ENCODE measurements around the gene EGLN1. TPM values are rescaled to one million over a fixed set of nuclear protein-coding genes. Genes with fewer than 3 reads are reported as not detected.

The EGLN1 gene
- polyA plus RNA-seq, 1 of the 3 experiments (the other 2 are of a cell fraction) = 10.7 TPM

- no peaks in the 10 kb centered on the region for H3K27me3 ChIP-seq (ENCODE audit: insufficient read depth)
- H2AFZ ChIP-seq (ENCODE audit: low read depth) = no peak overlapping the region
- H3K27ac ChIP-seq (ENCODE audit: low read depth in 2 of 2, low read length in 1 of 2) = no peak overlapping the region
- ChIA-PET CTCF (no interaction called here), POLR2A (no interaction called here)
- TF ChIP-seq FOSL2 (IDR thresholded peaks at IDR 0.05; ENCODE audit: borderline replicate concordance, low read depth) (no peak), FOXJ3 (CRISPR knock-in tag; IDR thresholded peaks at IDR 0.05) (no peak), RCOR1 (IDR thresholded peaks at IDR 0.05; ENCODE audit: low read length) (no peak), FOXM1 (IDR thresholded peaks at IDR 0.05; ENCODE audit: low read depth) (no peak)
- no peaks in the 10 kb centered on the region for H4K20me1 ChIP-seq (ENCODE audit: insufficient read depth)
- no peak overlapping the region for H3K9ac ChIP-seq
- no peak overlapping the region for H3K4me3 ChIP-seq (ENCODE audit: low read depth in 2 of 2, low read length in 1 of 2)
- H3K36me3 ChIP-seq (replicated peaks in 1 of 2; ENCODE audit: control insufficient read depth in 1 of 2, insufficient read depth in 2 of 2, low read length in 1 of 2) = no peaks in the 10 kb centered on the region
- H3F3A ChIP-seq (replicated peaks; ENCODE audit: insufficient read depth) = no peaks in the 10 kb centered on the region
- H3K9me3 ChIP-seq = no peaks in the 10 kb centered on the region; the same call in 1 of the 2 replicates
- 51% methylated on average over 2 of the region's 2 CpGs for WGBS (ENCODE audit: low lambda C conversion rate)
- no peak for DNase-seq
- no peaks in the 10 kb centered on the region for H3K79me2 ChIP-seq (ENCODE audit: insufficient read depth)
- no peaks in the 10 kb centered on the region for H3K4me1 ChIP-seq (ENCODE audit: control insufficient read depth in 1 of 2, insufficient read depth in 2 of 2, low read depth in 1 of 2, low read length in 1 of 2)
- no peak overlapping the region for H3K4me2 ChIP-seq
- H3K9me2 ChIP-seq = no peaks in the 10 kb centered on the region
These were observed 22.0 kb upstream of the EGLN1 start for GRCh38 chr1:231444059-231444458.

- ChIA-PET CTCF (no interaction called here), POLR2A (no interaction called here)
- 46% methylated on average over 2 of the region's 2 CpGs for WGBS (ENCODE audit: low lambda C conversion rate)
- H3K4me3 ChIP-seq (ENCODE audit: low read depth in 2 of 2, low read length in 1 of 2) = no peak overlapping the region
- no peak overlapping the region for H2AFZ ChIP-seq (ENCODE audit: low read depth)
- no peaks in the 10 kb centered on the region for H3F3A ChIP-seq (replicated peaks; ENCODE audit: insufficient read depth)
- H3K36me3 ChIP-seq (replicated peaks in 1 of 2; ENCODE audit: control insufficient read depth in 1 of 2, insufficient read depth in 2 of 2, low read length in 1 of 2) = no peaks in the 10 kb centered on the region
- H3K9me3 ChIP-seq = no peaks in the 10 kb centered on the region; the same call in 1 of the 2 replicates
- no peak overlapping the region for H3K27ac ChIP-seq (ENCODE audit: low read depth in 2 of 2, low read length in 1 of 2)
- H3K79me2 ChIP-seq (ENCODE audit: insufficient read depth) = no peaks in the 10 kb centered on the region
- H3K27me3 ChIP-seq (ENCODE audit: insufficient read depth) = no peaks in the 10 kb centered on the region
- H4K20me1 ChIP-seq (ENCODE audit: insufficient read depth) = no peaks in the 10 kb centered on the region
- H3K4me1 ChIP-seq (ENCODE audit: control insufficient read depth in 1 of 2, insufficient read depth in 2 of 2, low read depth in 1 of 2, low read length in 1 of 2) = no peaks in the 10 kb centered on the region
- no peak for DNase-seq
- no peak overlapping the region for H3K4me2 ChIP-seq
- no peaks in the 10 kb centered on the region for H3K9me2 ChIP-seq
- H3K9ac ChIP-seq = no peak overlapping the region
- TF ChIP-seq TAF1 (IDR thresholded peaks at IDR 0.05; ENCODE audit: borderline replicate concordance, low read depth, low read length) = no peak
- TF ChIP-seq PBX3 (IDR thresholded peaks at IDR 0.05) = no peak
- TF ChIP-seq FOSL2 (IDR thresholded peaks at IDR 0.05; ENCODE audit: borderline replicate concordance, low read depth) = no peak
- no peak for TF ChIP-seq MXI1 (IDR thresholded peaks at IDR 0.05; ENCODE audit: low read depth, low read length)
- TF ChIP-seq CHD2 (IDR thresholded peaks at IDR 0.05; ENCODE audit: low read length, partially characterized antibody) = no peak
- no peak for TF ChIP-seq FOXM1 (IDR thresholded peaks at IDR 0.05; ENCODE audit: low read depth)
- no peak for TF ChIP-seq RXRA (IDR thresholded peaks at IDR 0.05; ENCODE audit: borderline replicate concordance, low read depth)
- no peak for TF ChIP-seq USF1 (IDR thresholded peaks at IDR 0.05; ENCODE audit: borderline replicate concordance, low read depth)
- TF ChIP-seq SIN3A (IDR thresholded peaks at IDR 0.05; ENCODE audit: borderline replicate concordance, low read depth, low read length) = no peak
- no peak for TF ChIP-seq RFX5 (IDR thresholded peaks at IDR 0.05; ENCODE audit: low read length)
- no peak for TF ChIP-seq EZH2phosphoT487 (IDR thresholded peaks at IDR 0.05; ENCODE audit: borderline replicate concordance, low read depth)
- TF ChIP-seq YY1 (IDR thresholded peaks at IDR 0.05; ENCODE audit: low read depth) = no peak
- TF ChIP-seq FOXJ3 (CRISPR knock-in tag; IDR thresholded peaks at IDR 0.05) = no peak
- TF ChIP-seq ZBTB33 (IDR thresholded peaks at IDR 0.05; ENCODE audit: borderline replicate concordance, low read depth) = no peak
- no peak for TF ChIP-seq IRF3 (IDR thresholded peaks at IDR 0.05; ENCODE audit: low read depth, low read length)
- no peak for TF ChIP-seq TCF12 (IDR thresholded peaks at IDR 0.05)
These were observed 21.3 kb upstream of the EGLN1 start for GRCh38 chr1:231443363-231443762.

All from SK-N-SH (cell line).